Left ventricle myocardium inferior (tissue), 1 donor: ENCODE measurements around the gene SLC7A8. TPM values are rescaled to one million over a fixed set of nuclear protein-coding genes. Genes with fewer than 3 reads are reported as not detected.

Source experiments
- DNase-seq: peaks from one replicate; pipeline ENCODE4 v3.0.0-alpha.2; 2020
- H3K27ac ChIP-seq: fragments of 200-600 bp; replicated peaks from 2 replicates; pipeline ENCODE4 v1.8.0; 2021
- H3K27me3 ChIP-seq: fragments of 200-600 bp; 2 replicates; pipeline ENCODE4 v1.8.0; 2021; ENCODE audit warnings: low read depth
- H3K36me3 ChIP-seq: fragments of 200-600 bp; 2 replicates; pipeline ENCODE4 v1.8.0; 2021
- H3K4me1 ChIP-seq: fragments of 200-600 bp; 2 replicates; pipeline ENCODE4 v1.8.0; 2021
- H3K4me3 ChIP-seq: fragments of 200-600 bp; 2 replicates; pipeline ENCODE4 v1.8.0; 2021; ENCODE audit warnings: mild to moderate bottlenecking, moderate library complexity
- H3K9me3 ChIP-seq: fragments of 200-600 bp; replicated peaks from 2 replicates; pipeline ENCODE4 v1.8.0; 2021
- intact Hi-C: fragments of 100-400 bp; cut with micrococcal nuclease; formaldehyde crosslinking; loops from one replicate; pipeline ENCODE4 v1.11.0; 2022
- total RNA-seq: library from RNA; stranded (reverse); fragmentation: NEBNext Ultra II Directional; extraction: Animal tissue kit (Norgen Biotek cat#: 25700); gene quantifications from one replicate; pipeline ENCODE4 v1.2.1, GENCODE V29; 2021
- TF ChIP-seq, protein P1 (sequence below): fragments of 200-600 bp; IDR thresholded peaks from 2 replicates; pipeline ENCODE4 v1.8.0; 2021; ENCODE audit warnings: antibody characterized with exemption, mild to moderate bottlenecking, borderline replicate concordance
- donor health status: DM: no; HTN: yes; CAD: no; lungs with severe emphysema.

Gene SLC7A8
- total RNA-seq, 1 donor from 2014 or later, result 10.6 TPM

DNA sequence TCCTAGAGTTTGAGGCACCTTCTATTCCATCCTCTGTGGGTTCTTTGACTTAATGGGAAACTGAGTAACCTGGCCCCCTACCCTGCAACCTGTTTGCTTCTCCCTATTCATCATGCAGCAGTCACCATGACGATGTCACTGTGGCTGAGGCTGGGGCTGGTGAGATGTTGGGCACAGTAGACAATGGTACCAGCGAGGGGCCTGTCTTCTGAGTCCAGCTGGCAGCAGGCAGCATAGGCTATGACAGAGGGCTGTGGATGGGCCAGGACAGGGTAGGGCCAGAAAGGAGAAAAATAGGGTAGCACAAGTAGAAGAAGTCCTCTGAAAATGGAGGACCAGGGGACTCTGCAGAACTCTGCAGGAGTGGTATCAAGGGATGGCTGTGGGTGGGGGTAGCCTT is 80.7 kb downstream of the SLC7A8 start:
- peaks cover 11% of the 10 kb centered on the region for H3K36me3 ChIP-seq
- DNase-seq, result no peak
- H3K27me3 ChIP-seq, result no peaks in the 10 kb centered on the region
- H3K9me3 ChIP-seq, result no peaks in the 10 kb centered on the region
- H3K4me1 ChIP-seq, result peaks cover 24% of the 10 kb centered on the region
- H3K4me3 ChIP-seq, result no peak overlapping the region
- intact Hi-C loops, result no loop called here
- H3K27ac ChIP-seq, result no peak overlapping the region
- TF ChIP-seq, protein P1, sequence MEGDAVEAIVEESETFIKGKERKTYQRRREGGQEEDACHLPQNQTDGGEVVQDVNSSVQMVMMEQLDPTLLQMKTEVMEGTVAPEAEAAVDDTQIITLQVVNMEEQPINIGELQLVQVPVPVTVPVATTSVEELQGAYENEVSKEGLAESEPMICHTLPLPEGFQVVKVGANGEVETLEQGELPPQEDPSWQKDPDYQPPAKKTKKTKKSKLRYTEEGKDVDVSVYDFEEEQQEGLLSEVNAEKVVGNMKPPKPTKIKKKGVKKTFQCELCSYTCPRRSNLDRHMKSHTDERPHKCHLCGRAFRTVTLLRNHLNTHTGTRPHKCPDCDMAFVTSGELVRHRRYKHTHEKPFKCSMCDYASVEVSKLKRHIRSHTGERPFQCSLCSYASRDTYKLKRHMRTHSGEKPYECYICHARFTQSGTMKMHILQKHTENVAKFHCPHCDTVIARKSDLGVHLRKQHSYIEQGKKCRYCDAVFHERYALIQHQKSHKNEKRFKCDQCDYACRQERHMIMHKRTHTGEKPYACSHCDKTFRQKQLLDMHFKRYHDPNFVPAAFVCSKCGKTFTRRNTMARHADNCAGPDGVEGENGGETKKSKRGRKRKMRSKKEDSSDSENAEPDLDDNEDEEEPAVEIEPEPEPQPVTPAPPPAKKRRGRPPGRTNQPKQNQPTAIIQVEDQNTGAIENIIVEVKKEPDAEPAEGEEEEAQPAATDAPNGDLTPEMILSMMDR, result no peak

DNA sequence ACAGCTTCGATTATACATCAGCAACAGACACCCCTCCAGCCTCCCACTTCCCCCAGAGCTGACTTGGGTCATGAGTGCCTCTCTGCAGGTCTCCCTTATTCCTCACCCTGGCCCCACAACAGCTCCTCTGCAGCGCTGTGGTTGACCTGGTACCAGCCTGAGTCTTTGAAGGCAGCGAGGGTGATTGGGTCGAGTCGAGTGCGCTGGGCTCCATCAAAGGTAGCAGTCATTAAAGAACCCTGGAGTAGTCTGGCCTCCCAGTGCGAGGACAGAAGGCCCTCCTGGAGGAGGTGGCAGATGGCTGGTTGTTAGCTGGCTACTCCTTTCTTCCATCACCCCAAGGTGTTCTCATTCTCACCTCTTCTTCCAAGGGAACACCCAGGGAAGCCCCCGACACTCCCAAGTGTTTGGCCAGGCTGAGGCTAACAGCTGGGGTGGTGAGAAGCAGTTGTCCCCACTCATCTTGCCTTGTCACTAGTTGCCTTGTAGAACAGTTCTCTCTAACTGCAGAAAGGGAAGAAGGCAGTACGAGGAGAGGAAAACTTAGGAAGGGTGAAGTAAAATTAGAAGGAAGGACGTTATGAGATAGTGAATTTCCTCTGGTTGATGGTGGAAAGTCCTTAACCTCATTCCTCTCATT is 81.4 kb downstream of the SLC7A8 start:
- TF ChIP-seq, protein P1, result no peak
- no peak overlapping the region for H3K27ac ChIP-seq
- peaks cover 14% of the 10 kb centered on the region for H3K36me3 ChIP-seq
- H3K4me1 ChIP-seq, result peaks cover 31% of the 10 kb centered on the region
- no peaks in the 10 kb centered on the region for H3K27me3 ChIP-seq
- intact Hi-C loops, result no loop called here
- H3K9me3 ChIP-seq, result no peaks in the 10 kb centered on the region
- H3K4me3 ChIP-seq, result no peak overlapping the region
- DNase-seq, result no peak

DNA sequence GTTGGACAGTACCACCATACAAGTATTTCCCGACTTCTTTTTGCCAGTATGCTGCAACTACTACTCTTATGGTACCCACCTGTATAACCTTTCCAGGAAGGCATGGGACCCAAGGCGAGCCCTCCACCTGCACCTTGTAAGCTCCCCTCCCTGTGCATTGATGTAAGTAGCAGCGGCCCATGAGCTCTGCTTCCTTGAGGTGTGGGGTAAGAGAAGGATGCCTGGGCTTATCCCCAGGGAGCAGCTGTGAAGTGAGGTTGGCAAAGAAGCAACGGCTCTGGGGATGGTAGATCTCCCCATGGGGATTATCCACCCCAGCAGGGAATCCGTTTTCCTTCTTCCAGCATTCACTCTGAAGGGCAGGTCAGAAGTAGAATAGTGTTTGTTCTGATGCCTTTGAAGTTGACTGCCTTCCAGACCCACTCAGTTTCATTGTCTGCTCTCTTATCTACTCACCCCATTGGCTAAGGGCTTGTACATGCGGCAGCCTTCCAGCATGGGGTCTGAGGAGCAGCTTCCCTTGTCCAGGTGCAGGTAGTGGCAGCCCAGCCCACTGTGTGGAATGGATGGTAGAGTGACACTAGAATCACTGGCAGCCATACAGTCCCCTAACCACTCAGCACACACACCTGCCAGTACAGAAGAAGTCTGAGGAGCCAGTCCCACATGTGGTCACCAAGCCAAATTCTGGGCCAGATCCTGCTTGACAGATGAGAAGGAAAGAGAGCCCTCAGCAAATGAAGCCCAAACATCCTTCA is 82.1 kb downstream of the SLC7A8 start:
- TF ChIP-seq, protein P1, result no peak
- Histone ChIP-seq H3K36me3 (peaks cover 14% of the 10 kb centered on the region), H3K9me3 (no peaks in the 10 kb centered on the region), H3K27me3 (no peaks in the 10 kb centered on the region), H3K4me3 (no peak overlapping the region), H3K27ac (no peak overlapping the region), H3K4me1 (peaks cover 38% of the 10 kb centered on the region)
- no peak for DNase-seq
- intact Hi-C loops, result no loop called here

DNA sequence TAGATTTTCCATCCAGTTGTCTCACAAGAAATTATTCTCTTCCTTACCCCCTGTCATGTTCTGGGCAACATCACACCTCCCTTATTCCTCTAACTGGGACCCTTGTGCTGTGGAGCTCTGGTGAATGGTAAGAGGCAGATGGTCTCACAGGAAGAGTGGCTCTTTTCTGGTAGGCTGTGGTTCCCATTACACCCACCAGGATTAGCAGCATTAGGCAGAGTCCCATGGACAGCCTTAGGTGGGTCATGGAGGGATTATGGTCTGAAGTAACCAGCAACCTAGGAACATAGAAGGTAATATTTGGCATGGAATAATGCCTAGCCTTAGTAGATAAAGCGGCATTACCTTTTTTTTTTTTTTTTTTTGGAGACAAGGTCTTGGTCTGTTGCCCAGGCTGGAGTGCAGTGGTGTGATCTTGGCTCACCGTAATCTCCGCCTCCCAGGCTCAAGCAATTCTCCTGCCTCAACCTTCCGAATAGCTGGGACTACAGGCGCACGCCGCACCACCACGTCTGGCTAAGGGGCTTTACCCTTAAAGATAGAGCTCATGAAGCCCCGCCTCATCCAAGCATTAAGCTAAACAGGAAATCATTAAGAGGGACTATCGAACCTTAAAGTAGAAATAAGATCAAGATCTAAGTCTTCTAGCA is 84.1 kb downstream of the SLC7A8 start:
- Histone ChIP-seq H3K9me3 (no peaks in the 10 kb centered on the region), H3K36me3 (peaks cover 14% of the 10 kb centered on the region), H3K4me3 (no peak overlapping the region), H3K4me1 (peaks cover 47% of the 10 kb centered on the region), H3K27me3 (no peaks in the 10 kb centered on the region), H3K27ac (no peak overlapping the region)
- no peak for DNase-seq
- TF ChIP-seq, protein P1, result peak; percentile 11
- intact Hi-C loops, result no loop called here

DNA sequence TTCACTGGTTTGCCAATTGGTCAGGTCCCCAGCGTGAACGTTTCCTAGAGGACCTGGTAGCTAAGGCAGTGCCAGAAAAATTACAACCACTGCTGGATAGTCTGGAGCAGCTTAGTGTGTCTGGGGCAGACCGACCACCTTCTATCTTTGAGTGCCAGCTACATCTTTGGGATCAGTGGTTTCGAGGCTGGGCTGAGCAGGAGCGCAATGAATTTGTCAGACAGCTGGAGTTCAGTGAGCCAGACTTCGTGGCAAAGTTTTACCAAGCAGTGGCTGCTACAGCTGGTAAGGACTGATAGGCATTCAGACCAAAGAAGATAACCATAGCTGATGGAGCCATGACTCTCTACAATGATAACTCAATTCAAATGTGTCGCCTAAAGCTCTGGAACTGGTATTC is 85.7 kb downstream of the SLC7A8 start:
- TF ChIP-seq, protein P1, result no peak
- Histone ChIP-seq H3K27ac (no peak overlapping the region), H3K36me3 (peaks cover 20% of the 10 kb centered on the region), H3K4me1 (peaks cover 62% of the 10 kb centered on the region), H3K9me3 (no peaks in the 10 kb centered on the region), H3K4me3 (no peak overlapping the region), H3K27me3 (no peaks in the 10 kb centered on the region)
- no peak for DNase-seq
- intact Hi-C loops, result no loop called here
